Measurements from ENCODE around the gene CACNA2D4. TPM values are rescaled to one million over a fixed set of nuclear protein-coding genes. Genes with fewer than 3 reads are reported as not detected.

CACNA2D4 gene
- total RNA-seq, 1 donor from 2014 or later, result not detected

DNA sequence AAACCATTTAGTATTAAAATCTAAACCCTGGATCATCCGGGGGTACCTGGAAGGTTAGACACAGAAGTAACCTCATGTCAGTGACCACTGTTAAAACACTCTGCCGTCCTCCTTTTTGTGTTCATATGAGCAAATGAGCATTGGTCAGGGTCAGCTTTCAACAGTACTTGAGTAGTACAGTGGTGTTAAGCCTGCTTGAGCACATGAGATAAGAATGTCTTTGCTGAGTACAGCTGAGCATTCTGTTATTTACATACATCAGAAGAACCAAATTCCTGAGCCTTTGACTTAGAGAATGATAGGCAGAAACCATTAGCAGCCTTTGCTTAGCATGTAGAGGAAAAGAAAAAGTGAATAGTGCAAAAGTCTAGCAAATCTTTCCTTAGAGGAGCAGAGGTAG, 136.7 kb downstream of the CACNA2D4 start:
- intact Hi-C loops (cut with DNase I), result no loop called here
- Histone ChIP-seq H3K36me3 (peaks cover 12 to 24% of the 10 kb centered on the region in 2 donors), H3K4me1 (peaks cover 0 to 4% of the 10 kb centered on the region in 2 donors), H3K27ac (no peak overlapping the region), H3K4me3 (no peak overlapping the region), H3K27me3 (no peaks in the 10 kb centered on the region), H3K9me3 (no peaks in the 10 kb centered on the region)
- TF ChIP-seq, protein P1, sequence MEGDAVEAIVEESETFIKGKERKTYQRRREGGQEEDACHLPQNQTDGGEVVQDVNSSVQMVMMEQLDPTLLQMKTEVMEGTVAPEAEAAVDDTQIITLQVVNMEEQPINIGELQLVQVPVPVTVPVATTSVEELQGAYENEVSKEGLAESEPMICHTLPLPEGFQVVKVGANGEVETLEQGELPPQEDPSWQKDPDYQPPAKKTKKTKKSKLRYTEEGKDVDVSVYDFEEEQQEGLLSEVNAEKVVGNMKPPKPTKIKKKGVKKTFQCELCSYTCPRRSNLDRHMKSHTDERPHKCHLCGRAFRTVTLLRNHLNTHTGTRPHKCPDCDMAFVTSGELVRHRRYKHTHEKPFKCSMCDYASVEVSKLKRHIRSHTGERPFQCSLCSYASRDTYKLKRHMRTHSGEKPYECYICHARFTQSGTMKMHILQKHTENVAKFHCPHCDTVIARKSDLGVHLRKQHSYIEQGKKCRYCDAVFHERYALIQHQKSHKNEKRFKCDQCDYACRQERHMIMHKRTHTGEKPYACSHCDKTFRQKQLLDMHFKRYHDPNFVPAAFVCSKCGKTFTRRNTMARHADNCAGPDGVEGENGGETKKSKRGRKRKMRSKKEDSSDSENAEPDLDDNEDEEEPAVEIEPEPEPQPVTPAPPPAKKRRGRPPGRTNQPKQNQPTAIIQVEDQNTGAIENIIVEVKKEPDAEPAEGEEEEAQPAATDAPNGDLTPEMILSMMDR (IDR thresholded peaks at IDR 0.05), result no peak
- DNase-seq (ENCODE audit: low spot score in 2 of 2), result no peak

DNA sequence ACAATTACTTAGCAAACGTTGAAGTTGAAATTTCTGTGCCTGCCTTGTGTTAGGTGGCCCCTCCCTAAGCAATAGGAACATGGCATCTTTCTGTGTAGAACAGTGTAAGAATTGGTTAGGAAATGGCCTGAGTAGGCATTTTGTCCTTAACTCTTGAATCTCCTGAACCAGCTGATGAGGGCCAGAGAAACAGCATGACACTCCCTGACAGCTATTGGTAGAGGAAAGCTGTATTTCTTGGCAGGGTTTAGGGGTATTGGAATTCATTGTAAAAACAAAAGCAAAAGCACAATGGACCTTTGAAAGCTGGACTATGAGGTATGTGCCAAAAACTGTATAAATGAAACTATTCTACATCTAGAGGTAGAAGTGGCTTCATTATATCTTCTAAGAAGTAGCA, 138.7 kb downstream of the CACNA2D4 start:
- peaks cover 0 to 4% of the 10 kb centered on the region in 2 donors for H3K4me1 ChIP-seq
- intact Hi-C loops (cut with DNase I), result no loop called here

DNA sequence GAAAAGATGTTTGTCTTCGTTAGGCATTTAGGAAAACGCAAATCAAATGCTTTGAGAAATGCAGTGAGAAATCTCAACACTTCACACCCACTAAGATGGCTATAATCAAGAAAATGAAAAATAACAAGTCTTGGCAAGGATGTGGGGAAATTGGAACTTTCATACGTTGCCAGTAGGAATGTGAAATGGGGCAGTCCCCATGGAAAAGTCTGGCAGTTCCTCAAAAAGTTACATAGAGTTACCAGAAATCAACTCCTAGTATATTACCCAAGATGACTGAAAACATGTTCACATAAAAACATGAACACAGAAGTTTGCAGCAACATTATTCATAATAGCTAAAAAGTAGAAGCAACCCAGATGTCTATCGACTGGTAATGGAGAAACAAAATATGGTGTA, 139.5 kb downstream of the CACNA2D4 start:
- Histone ChIP-seq H3K9me3 (no peaks in the 10 kb centered on the region), H3K4me1 (peaks cover 0 to 4% of the 10 kb centered on the region in 2 donors), H3K4me3 (no peak overlapping the region), H3K27me3 (no peaks in the 10 kb centered on the region), H3K27ac (no peak overlapping the region), H3K36me3 (peaks cover 0 to 5% of the 10 kb centered on the region in 2 donors)
- TF ChIP-seq, protein P1 (IDR thresholded peaks at IDR 0.05), result no peak
- DNase-seq (ENCODE audit: low spot score in 2 of 2), result no peak
- intact Hi-C loops (cut with DNase I), result no loop called here

More for the DNA sequence above, 138.7 kb downstream of the CACNA2D4 start:
- Histone ChIP-seq H3K27ac (no peak overlapping the region), H3K9me3 (no peaks in the 10 kb centered on the region), H3K36me3 (peaks cover 0 to 9% of the 10 kb centered on the region in 2 donors), H3K4me3 (no peak overlapping the region), H3K27me3 (no peaks in the 10 kb centered on the region)
- DNase-seq (ENCODE audit: low spot score in 2 of 2), result no peak
- TF ChIP-seq, protein P1 (IDR thresholded peaks at IDR 0.05), result no peak

DNA sequence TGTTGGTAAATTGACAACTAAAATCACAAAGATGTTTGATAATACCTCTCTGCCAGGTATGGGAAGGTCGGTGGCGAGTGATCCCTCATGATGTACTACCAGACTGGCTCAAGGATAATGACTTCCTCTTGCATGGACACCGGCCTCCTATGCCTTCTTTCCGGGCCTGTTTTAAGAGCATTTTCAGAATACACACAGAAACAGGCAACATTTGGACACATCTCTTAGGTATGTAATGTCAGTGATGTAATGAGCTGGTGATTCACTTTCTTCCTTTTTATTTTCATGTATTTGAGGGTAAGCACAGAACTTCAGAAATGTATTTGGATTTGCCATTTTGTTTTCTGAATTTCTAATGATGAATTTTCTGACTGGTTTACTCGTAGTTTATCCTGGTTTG, 140.7 kb downstream of the CACNA2D4 start:
- no peak for DNase-seq (ENCODE audit: low spot score in 2 of 2)
- TF ChIP-seq, protein P1 (IDR thresholded peaks at IDR 0.05), result no peak
- Histone ChIP-seq H3K36me3 (peaks cover 0 to 5% of the 10 kb centered on the region in 2 donors), H3K9me3 (no peaks in the 10 kb centered on the region), H3K27me3 (no peaks in the 10 kb centered on the region), H3K4me1 (peaks cover 0 to 4% of the 10 kb centered on the region in 2 donors), H3K4me3 (no peak overlapping the region), H3K27ac (no peak overlapping the region)
- intact Hi-C loops (cut with DNase I), result no loop called here

DNA sequence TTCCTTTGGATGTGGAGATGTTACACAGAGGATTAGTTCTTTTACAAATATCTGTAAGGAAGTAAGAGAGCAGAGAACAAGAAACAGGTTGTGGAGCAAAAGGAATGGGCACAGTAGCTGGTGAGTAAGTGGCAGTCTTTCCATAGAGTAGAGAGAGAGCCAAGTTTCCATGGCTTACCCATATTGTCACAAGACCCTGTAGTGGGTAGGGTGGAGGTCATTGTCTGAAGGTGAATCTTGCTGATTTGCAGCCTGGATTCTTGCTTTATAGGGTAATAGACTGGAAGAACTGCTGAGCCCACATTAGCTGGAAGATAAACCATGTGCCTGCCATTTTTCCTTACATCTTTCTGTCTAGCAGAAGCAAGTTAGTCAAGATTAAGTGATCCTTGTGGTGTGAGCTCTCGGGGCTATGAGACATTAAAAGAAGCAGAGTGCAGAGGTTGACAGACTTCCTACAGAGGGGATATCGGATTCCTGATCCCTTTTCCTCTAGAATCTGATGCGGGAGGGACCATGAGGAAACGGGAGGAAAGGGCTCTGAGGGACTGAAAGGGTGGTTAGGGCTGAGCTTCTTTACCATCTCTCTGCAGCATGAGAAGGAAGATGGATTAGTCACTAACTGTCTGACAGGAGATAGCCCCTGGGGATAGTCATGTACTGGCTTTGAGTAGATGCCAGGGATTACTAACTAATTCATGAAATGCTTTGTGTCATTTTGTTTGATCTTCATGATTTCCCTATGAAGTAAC, 142.1 kb downstream of the CACNA2D4 start:
- Histone ChIP-seq H3K4me3 (no peak overlapping the region), H3K27me3 (no peaks in the 10 kb centered on the region), H3K4me1 (peaks cover 0 to 4% of the 10 kb centered on the region in 2 donors), H3K27ac (no peak overlapping the region), H3K36me3 (peaks cover 0 to 5% of the 10 kb centered on the region in 2 donors), H3K9me3 (no peaks in the 10 kb centered on the region)
- intact Hi-C loops (cut with DNase I), result no loop called here
- DNase-seq (ENCODE audit: low spot score in 2 of 2), result no peak
- TF ChIP-seq, protein P1 (IDR thresholded peaks at IDR 0.05), result no peak

Data from ascending aorta (tissue), 2 donors.